Heart left ventricle (tissue), 16 donors: Measurements from ENCODE around the gene RUFY3. TPM values are rescaled to one million over a fixed set of nuclear protein-coding genes. Genes with fewer than 3 reads are reported as not detected.
"Not testable (repeated sequence)": the region's sequence is repeated elsewhere in the genome, so short reads cannot be mapped to it uniquely, and the experiment has no call there.

Experiments
- ATAC-seq, 4 donors: fragments of 200-7000 bp; cut with Tn5 transposase; one replicate each; pipeline ENCODE4 v1.9.1; 2020 to 2022; ENCODE audit warnings: moderate library complexity in 4 of 4, mild to moderate bottlenecking in 3 of 4, moderate number of reproducible peaks in 1 of 4
- DNase-seq, 5 donors: peaks; one replicate each; pipeline ENCODE4 v3.0.0-alpha.2; 2020
- H3K27ac ChIP-seq, 12 donors: fragments of 200-600 bp; sonication (generic) in 4 of 12; one replicate each; pipeline versions ENCODE4 v1.5.0 to v1.8.0; 2016 to 2022; ENCODE audit warnings: mild to moderate bottlenecking in 2 of 12
- H3K27me3 ChIP-seq, 9 donors: fragments of 200-600 bp; sonication (generic) in 2 of 9; one replicate each; pipeline versions ENCODE4 v1.5.1 to v1.8.0; 2016 to 2022; ENCODE audit warnings: mild to moderate bottlenecking in 3 of 9
- H3K36me3 ChIP-seq, 9 donors: fragments of 200-600 bp; sonication (generic) in 2 of 9; one replicate each; pipeline versions ENCODE4 v1.5.0 to v1.8.0; 2018 to 2022; ENCODE audit warnings: mild to moderate bottlenecking in 2 of 9
- H3K4me1 ChIP-seq, 12 donors: fragments of 200-600 bp; sonication (generic) in 4 of 12; one replicate each; pipeline versions ENCODE4 v1.5.0 to v1.8.0; 2016 to 2022; ENCODE audit warnings: mild to moderate bottlenecking in 3 of 12
- H3K4me3 ChIP-seq, 12 donors: fragments of 200-600 bp; sonication (generic) in 4 of 12; one replicate each; pipeline versions ENCODE4 v1.5.0 to v1.8.0; 2017 to 2022; ENCODE audit warnings: mild to moderate bottlenecking in 9 of 12, moderate library complexity in 4 of 12
- H3K9me3 ChIP-seq, 12 donors: fragments of 200-600 bp; sonication (generic) in 4 of 12; one replicate each; pipeline versions ENCODE4 v1.5.0 to v1.8.0; 2016 to 2022; ENCODE audit warnings: mild to moderate bottlenecking in 1 of 12
- CTCF ChIP-seq, 12 donors: fragments of 200-600 bp; sonication (generic) in 4 of 12; IDR thresholded peaks; one replicate each; pipeline versions ENCODE4 v1.5.0 to v1.8.0; 2018 to 2022; ENCODE audit warnings: antibody characterized with exemption in 12 of 12, mild to moderate bottlenecking in 5 of 12
- POLR2A ChIP-seq, 2 donors: fragments of 450-650 bp; IDR thresholded peaks; one replicate each; pipeline ENCODE4 v1.6.1; 2017; ENCODE audit warnings: antibody characterized with exemption in 2 of 2, mild to moderate bottlenecking in 2 of 2, moderate library complexity in 2 of 2
- WGBS, 4 donors: extraction: QIAGEN DNeasy Blood & Tissue Kit in 2 of 4; methylation state at CpG; one replicate each; pipeline versions ENCODE4 v1.1.5 to v1.1.7; 2013 to 2018; 5-methylcytosine and 5-hydroxymethylcytosine counted together
- intact Hi-C, 10 donors: fragments of 100-400 bp; cut with DNase I; formaldehyde crosslinking; loops; one replicate each; pipeline versions ENCODE4 v1.11.1 to v1.14.2; 2022
- polyA plus RNA-seq, 2 donors: library from polyadenylated mRNA; stranded (reverse); fragments of 200-250 nt; gene quantifications; one replicate each; pipeline ENCODE4 v1.2.3, GENCODE V29; 2013
- total RNA-seq, 9 donors: library from RNA; depleted of rRNA in 2 of 9; stranded (reverse); fragments of >200 nt in 2 of 9; fragmentation: NEBNext Ultra II Directional in 3 of 9; extraction: Animal tissue kit (Norgen Biotek cat#: 25700) in 3 of 9; gene quantifications; one replicate each; pipeline versions ENCODE4 v1.1.0 to v1.2.4, GENCODE V29; 2016 to 2023
- donor health status: ischemic (EF 13 %, LVEDD 7.1; RV severe dilation, severe dysfunction).
- donor health status: healthy with polysubstance abuse.
- donor health status: DM: no; HTN: yes; CAD: no.
- donor health status: DM: no; HTN: no; CAD: no.
- donor health status: ischemic (EF 25% LVEDD 6.9; RV normal size, moderate dysfunction).
- donor health status: ischemic (EF 25% LVEDD 5.7; RV mildly dilated, moderate dysfunction).
- donor health status: healthy.
- donor health status: DM: yes; HTN: yes; CAD: no.
- donor health status: ischemic (EF 35%, LVEDD 5.7; RV mildly dilated, moderate dysfunction).
- donor health status: nonischemic (EF 11% LVEDD 7.7; RV severe dilation, severe dysfunction).
- donor health status: DM: yes; HTN: yes; CAD: no.
- donor health status: PGD.
- donor health status: ischemic (EF 29% LVEDD 5.4; RV normal size, mild dysfunction).
- donor health status: nonischemic (EF 23%, LVEDD 6.1; RV moderate dilation, normal function).

RUFY3 gene
- total and polyA plus RNA-seq, 11 donors: 12.8 to 33.0 (median 18.7) TPM

- intact Hi-C loops: loop anchor here in 1 of 10 donors (1.0 kb wide), 1 partner anchor 38 kb away; no protein-coding TSS in a partner anchor
- Histone ChIP-seq H3K4me3 (peak overlapping the region; percentile 11 to 67 (median 54)), H3K27me3 (no peaks in the 10 kb centered on the region), H3K4me1 (peaks cover 0 to 35% (median 14%) of the 10 kb centered on the region in 12 donors), H3K9me3 (no peaks in the 10 kb centered on the region), H3K27ac (peak overlapping the region; percentile 16 to 80 (median 70)), H3K36me3 (peaks cover 0 to 9% (median 0%) of the 10 kb centered on the region in 9 donors)
- TF ChIP-seq CTCF (IDR thresholded peaks at IDR 0.05) (no peak), POLR2A (IDR thresholded peaks at IDR 0.05) (no peak)
- peak; percentile 25 to 69 (median 46) for ATAC-seq
- 40 to 57% (median 51%) methylated on average over 7 of the region's 7 CpGs for WGBS, 4 donors
- no peak for DNase-seq
These were observed 531 bp downstream of the RUFY3 start for GRCh38 chr4:70722199-70722791.

- WGBS, 4 donors: 96 to 100% (median 97%) methylated on average over 3 of the region's 3 CpGs
- Histone ChIP-seq H3K4me1 (peaks cover 0 to 35% (median 14%) of the 10 kb centered on the region in 12 donors), H3K27ac (no peak overlapping the region), H3K27me3 (no peaks in the 10 kb centered on the region), H3K4me3 (peak overlapping the region in 2 of 12 donors; percentile 55 to 61), H3K36me3 (peaks cover 0 to 9% (median 0%) of the 10 kb centered on the region in 9 donors), H3K9me3 (no peaks in the 10 kb centered on the region)
- intact Hi-C loops: no loop called here
- ATAC-seq: no peak
- TF ChIP-seq CTCF (IDR thresholded peaks at IDR 0.05) (no peak), POLR2A (IDR thresholded peaks at IDR 0.05) (no peak)
- no peak for DNase-seq
These were observed 2.7 kb downstream of the RUFY3 start for GRCh38 chr4:70724463-70724862.

GRCh38 chr4:70725633-70726032, 3.9 kb downstream of the RUFY3 start:
- intact Hi-C loops: no loop called here
- DNase-seq (no peak), ATAC-seq (no peak)
- 34 to 61% (median 45%) methylated on average over 1 of the region's 1 CpG for WGBS, 4 donors
- Histone ChIP-seq H3K27ac (no peak overlapping the region), H3K9me3 (no peaks in the 10 kb centered on the region), H3K36me3 (peaks cover 0 to 9% (median 0%) of the 10 kb centered on the region in 9 donors), H3K4me3 (no peak overlapping the region), H3K4me1 (peaks cover 0 to 39% (median 14%) of the 10 kb centered on the region in 12 donors), H3K27me3 (no peaks in the 10 kb centered on the region)
- no peak for TF ChIP-seq POLR2A (IDR thresholded peaks at IDR 0.05)

GRCh38 chr4:70726515-70726914, 4.8 kb downstream of the RUFY3 start:
- DNase-seq, H3K36me3 ChIP-seq, H3K27ac ChIP-seq, ATAC-seq, H3K9me3 ChIP-seq, H3K4me3 ChIP-seq, intact Hi-C loops, H3K27me3 ChIP-seq: not testable (repeated sequence)
- H3K4me1 ChIP-seq: peaks cover 0 to 46% (median 14%) of the 10 kb centered on the region in 12 donors
- WGBS, 4 donors: 92 to 96% (median 94%) methylated on average over 11 of the region's 11 CpGs

GRCh38 chr4:70728091-70728490, 6.3 kb downstream of the RUFY3 start:
- intact Hi-C loops: no loop called here
- TF ChIP-seq POLR2A (IDR thresholded peaks at IDR 0.05) (no peak), CTCF (IDR thresholded peaks at IDR 0.05) (no peak)
- Histone ChIP-seq H3K9me3 (no peaks in the 10 kb centered on the region), H3K27ac (no peak overlapping the region), H3K4me1 (peaks cover 0 to 44% (median 11%) of the 10 kb centered on the region in 12 donors), H3K4me3 (no peak overlapping the region), H3K27me3 (no peaks in the 10 kb centered on the region), H3K36me3 (peaks cover 0 to 18% (median 0%) of the 10 kb centered on the region in 9 donors)
- WGBS, 4 donors: 91 to 97% (median 91%) methylated on average over 11 of the region's 11 CpGs
- DNase-seq (no peak), ATAC-seq (no peak)

GRCh38 chr4:70732878-70733277, 11.1 kb downstream of the RUFY3 start:
- Histone ChIP-seq H3K36me3 (peaks cover 0 to 18% (median 0%) of the 10 kb centered on the region in 9 donors), H3K4me1 (peaks cover 0 to 46% (median 16%) of the 10 kb centered on the region in 12 donors)
- ATAC-seq, H3K9me3 ChIP-seq, DNase-seq, H3K4me3 ChIP-seq, H3K27ac ChIP-seq, intact Hi-C loops, H3K27me3 ChIP-seq: not testable (repeated sequence)
- 94 to 96% (median 95%) methylated on average over 9 of the region's 9 CpGs for WGBS, 4 donors
